ENCODE data around the gene EZR.

DNA sequence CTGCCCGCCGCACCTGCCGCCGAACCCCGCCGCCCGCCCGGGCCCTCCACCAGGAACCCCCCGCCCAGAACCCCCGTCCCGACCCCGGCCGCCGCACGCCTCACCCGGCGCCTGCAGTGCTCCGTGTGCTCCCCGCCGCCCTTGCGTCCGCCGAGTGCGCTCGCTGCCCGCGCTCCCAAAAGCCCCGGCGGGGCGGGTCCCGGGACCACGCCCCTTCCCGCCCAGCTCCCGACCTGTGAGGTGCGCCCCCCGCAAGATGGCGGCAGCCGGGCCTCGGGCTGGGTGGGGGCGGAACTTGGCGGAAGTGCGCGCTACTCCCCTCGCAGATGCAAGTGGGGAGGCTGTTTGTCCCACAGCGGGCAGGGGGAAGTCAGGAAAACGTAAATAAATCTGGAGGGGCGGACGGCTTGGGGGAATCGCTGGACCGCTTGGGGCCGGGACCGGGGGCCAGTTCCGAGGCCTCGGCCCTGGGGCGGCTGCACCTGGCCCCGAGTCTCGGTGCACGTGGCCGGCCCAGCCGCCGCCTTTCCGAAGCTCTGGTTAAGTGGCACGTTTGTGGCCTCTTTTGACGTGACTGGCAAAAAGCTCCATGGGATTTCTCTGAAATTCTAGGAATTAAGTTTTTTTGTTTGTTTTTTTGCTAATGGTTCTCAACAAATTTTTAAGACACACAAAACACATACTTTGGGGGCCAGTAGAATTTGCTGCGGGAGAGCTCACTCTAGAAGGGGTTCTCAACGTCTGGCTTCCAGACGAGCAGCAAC lies at the start of gene EZR:
- TF ChIP-seq POLR2AphosphoS5 (IDR thresholded peaks at IDR 0.05; ENCODE audit: low read depth, low read length) (peak; percentile 95), TCF7L2 (IDR thresholded peaks at IDR 0.05; ENCODE audit: low read depth, low read length) (no peak)
- TF ChIP-seq, protein P1, sequence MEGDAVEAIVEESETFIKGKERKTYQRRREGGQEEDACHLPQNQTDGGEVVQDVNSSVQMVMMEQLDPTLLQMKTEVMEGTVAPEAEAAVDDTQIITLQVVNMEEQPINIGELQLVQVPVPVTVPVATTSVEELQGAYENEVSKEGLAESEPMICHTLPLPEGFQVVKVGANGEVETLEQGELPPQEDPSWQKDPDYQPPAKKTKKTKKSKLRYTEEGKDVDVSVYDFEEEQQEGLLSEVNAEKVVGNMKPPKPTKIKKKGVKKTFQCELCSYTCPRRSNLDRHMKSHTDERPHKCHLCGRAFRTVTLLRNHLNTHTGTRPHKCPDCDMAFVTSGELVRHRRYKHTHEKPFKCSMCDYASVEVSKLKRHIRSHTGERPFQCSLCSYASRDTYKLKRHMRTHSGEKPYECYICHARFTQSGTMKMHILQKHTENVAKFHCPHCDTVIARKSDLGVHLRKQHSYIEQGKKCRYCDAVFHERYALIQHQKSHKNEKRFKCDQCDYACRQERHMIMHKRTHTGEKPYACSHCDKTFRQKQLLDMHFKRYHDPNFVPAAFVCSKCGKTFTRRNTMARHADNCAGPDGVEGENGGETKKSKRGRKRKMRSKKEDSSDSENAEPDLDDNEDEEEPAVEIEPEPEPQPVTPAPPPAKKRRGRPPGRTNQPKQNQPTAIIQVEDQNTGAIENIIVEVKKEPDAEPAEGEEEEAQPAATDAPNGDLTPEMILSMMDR (IDR thresholded peaks at IDR 0.05), result no peak
- TF ChIP-seq, protein P2, sequence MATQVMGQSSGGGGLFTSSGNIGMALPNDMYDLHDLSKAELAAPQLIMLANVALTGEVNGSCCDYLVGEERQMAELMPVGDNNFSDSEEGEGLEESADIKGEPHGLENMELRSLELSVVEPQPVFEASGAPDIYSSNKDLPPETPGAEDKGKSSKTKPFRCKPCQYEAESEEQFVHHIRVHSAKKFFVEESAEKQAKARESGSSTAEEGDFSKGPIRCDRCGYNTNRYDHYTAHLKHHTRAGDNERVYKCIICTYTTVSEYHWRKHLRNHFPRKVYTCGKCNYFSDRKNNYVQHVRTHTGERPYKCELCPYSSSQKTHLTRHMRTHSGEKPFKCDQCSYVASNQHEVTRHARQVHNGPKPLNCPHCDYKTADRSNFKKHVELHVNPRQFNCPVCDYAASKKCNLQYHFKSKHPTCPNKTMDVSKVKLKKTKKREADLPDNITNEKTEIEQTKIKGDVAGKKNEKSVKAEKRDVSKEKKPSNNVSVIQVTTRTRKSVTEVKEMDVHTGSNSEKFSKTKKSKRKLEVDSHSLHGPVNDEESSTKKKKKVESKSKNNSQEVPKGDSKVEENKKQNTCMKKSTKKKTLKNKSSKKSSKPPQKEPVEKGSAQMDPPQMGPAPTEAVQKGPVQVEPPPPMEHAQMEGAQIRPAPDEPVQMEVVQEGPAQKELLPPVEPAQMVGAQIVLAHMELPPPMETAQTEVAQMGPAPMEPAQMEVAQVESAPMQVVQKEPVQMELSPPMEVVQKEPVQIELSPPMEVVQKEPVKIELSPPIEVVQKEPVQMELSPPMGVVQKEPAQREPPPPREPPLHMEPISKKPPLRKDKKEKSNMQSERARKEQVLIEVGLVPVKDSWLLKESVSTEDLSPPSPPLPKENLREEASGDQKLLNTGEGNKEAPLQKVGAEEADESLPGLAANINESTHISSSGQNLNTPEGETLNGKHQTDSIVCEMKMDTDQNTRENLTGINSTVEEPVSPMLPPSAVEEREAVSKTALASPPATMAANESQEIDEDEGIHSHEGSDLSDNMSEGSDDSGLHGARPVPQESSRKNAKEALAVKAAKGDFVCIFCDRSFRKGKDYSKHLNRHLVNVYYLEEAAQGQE (IDR thresholded peaks at IDR 0.05; ENCODE audit: insufficient read depth in 1 of 2, low read depth in 2 of 2, low read length in 1 of 2), result no peak
